HG03135 (cell line): ENCODE data around the gene TBC1D1.

Experiments used
- ATAC-seq: cut with Tn5 transposase; IDR thresholded peaks from one replicate; pipeline ENCODE4 v1.9.1; 2021; ENCODE audit warnings: mild to moderate bottlenecking, moderate library complexity; ENCODE audit not compliant: unreplicated experiment

TBC1D1 gene

GRCh38 chr4:37890801-37891259 lies at the start of gene TBC1D1:
Gene TBC1D1 (plus strand): TSS chr4:37891084. CDS start chr4:37902096, 11,012 bp downstream.
- peak; percentile 20 for ATAC-seq

- ATAC-seq, result no peak
Observed at GRCh38 chr4:37844204-37844603, 46.7 kb upstream of the TBC1D1 start.

- no peak for ATAC-seq
Observed at GRCh38 chr4:37845201-37845600, 45.7 kb upstream of the TBC1D1 start.

- ATAC-seq, result no peak
Observed at GRCh38 chr4:37847311-37847884, 43.5 kb upstream of the TBC1D1 start.

- no peak for ATAC-seq
Observed at GRCh38 chr4:37852376-37852775, 38.5 kb upstream of the TBC1D1 start.

GRCh38 chr4:37858112-37858511 lies 32.8 kb upstream of the TBC1D1 start:
- no peak for ATAC-seq

GRCh38 chr4:37858872-37859271 lies 32.0 kb upstream of the TBC1D1 start:
- no peak for ATAC-seq

GRCh38 chr4:37860266-37860665 lies 30.6 kb upstream of the TBC1D1 start:
- no peak for ATAC-seq

- no peak for ATAC-seq
Observed at GRCh38 chr4:37862961-37863360, 27.9 kb upstream of the TBC1D1 start.

- ATAC-seq, result no peak
Observed at GRCh38 chr4:37864786-37865185, 26.1 kb upstream of the TBC1D1 start.

- ATAC-seq, result no peak
Observed at GRCh38 chr4:37865450-37865849, 25.4 kb upstream of the TBC1D1 start.

GRCh38 chr4:37867102-37867501 lies 23.8 kb upstream of the TBC1D1 start:
- no peak for ATAC-seq

GRCh38 chr4:37868238-37868637 lies 22.6 kb upstream of the TBC1D1 start:
- no peak for ATAC-seq

GRCh38 chr4:37872310-37872988 lies 18.4 kb upstream of the TBC1D1 start:
- ATAC-seq, result no peak

- ATAC-seq, result no peak
Observed at GRCh38 chr4:37873386-37873785, 17.5 kb upstream of the TBC1D1 start.

GRCh38 chr4:37876156-37876555 lies 14.7 kb upstream of the TBC1D1 start:
- ATAC-seq, result no peak

GRCh38 chr4:37879365-37879764 lies 11.5 kb upstream of the TBC1D1 start:
- no peak for ATAC-seq

GRCh38 chr4:37881811-37882210 lies 9.1 kb upstream of the TBC1D1 start:
- ATAC-seq, result no peak

GRCh38 chr4:37882665-37883296 lies 8.1 kb upstream of the TBC1D1 start:
- ATAC-seq, result no peak

- no peak for ATAC-seq
Observed at GRCh38 chr4:37884855-37885487, 5.9 kb upstream of the TBC1D1 start.

- ATAC-seq, result no peak
Observed at GRCh38 chr4:37885496-37885895, 5.4 kb upstream of the TBC1D1 start.
